HepG2 (cell line): ENCODE data around the gene L3MBTL4. TPM values are rescaled to one million over a fixed set of nuclear protein-coding genes. Genes with fewer than 3 reads are reported as not detected.

ENCODE experiments used
- ATAC-seq: fragments of 200-7000 bp; cut with Tn5 transposase; 3 replicates; pipeline ENCODE4 v1.9.1; 2020; ENCODE audit warnings: mild to moderate bottlenecking, moderate library complexity
- BruUV-seq: library from RNA; stranded (reverse); fragments of 400-500 nt; replicated peaks from 2 replicates; lab custom pipeline; 2021; lab: Mats Ljungman, UMichigan
- CTCF ChIA-PET: fragments of 300-600 bp; formaldehyde crosslinking; extraction: SDS; loops from one replicate; lab custom pipeline; 2021; ENCODE audit warnings: low total read pairs, inconsistent platforms, low intra/inter-chr PET ratio; lab: Yijun Ruan, JAX
- POLR2A ChIA-PET: fragments of 350-600 bp; sonication (Branson Sonifier 250); formaldehyde crosslinking; loops from one replicate; lab custom pipeline; 2020; ENCODE audit warnings: antibody characterized with exemption, inconsistent platforms; lab: Yijun Ruan, JAX
- DNase-seq: peaks from one replicate; pipeline ENCODE4 v3.0.0-alpha.2; 2015; ENCODE audit warnings: low spot score
- FAIRE-seq: peaks from 3 replicates; lab custom pipeline; 2011; peaks lifted over from hg19 to GRCh38; lab: Jason Lieb, UNC
- H2AFZ ChIP-seq: one replicate; pipeline ENCODE4 v1.6.1; 2011; ENCODE audit warnings: low read length, inconsistent platforms
- H3K27ac ChIP-seq: fragments of 300-600 bp; 3 replicates; pipeline ENCODE4 v1.8.0; 2011; ENCODE audit warnings: mixed run types, mild to moderate bottlenecking, mixed read lengths, low read length, inconsistent platforms; ENCODE audit not compliant: insufficient read depth; ENCODE audit errors: extremely low read length
- H3K27me3 ChIP-seq, 2 experiments: fragments of 200-600 bp in 1 of 2; 2 replicates in 1 of 2; 3 replicates in 1 of 2; pipeline versions ENCODE4 v1.6.0 to v1.8.0; 2011; ENCODE audit warnings: low read length in 2 of 2, mild to moderate bottlenecking in 2 of 2, moderate library complexity in 2 of 2, inconsistent platforms in 1 of 2; ENCODE audit not compliant: insufficient read depth in 2 of 2, control insufficient read depth in 1 of 2
- H3K36me3 ChIP-seq, 2 experiments: fragments of 200-600 bp in 1 of 2; replicated peaks in 1 of 2; 2 replicates in 1 of 2; 3 replicates in 1 of 2; pipeline versions ENCODE4 v1.5.1 to v1.8.0; 2011; ENCODE audit warnings: low read length in 2 of 2, inconsistent platforms in 1 of 2; ENCODE audit not compliant: insufficient read depth in 2 of 2, control insufficient read depth in 1 of 2
- H3K4me1 ChIP-seq: 2 replicates; pipeline ENCODE4 v1.5.1; 2012; ENCODE audit warnings: low read length, inconsistent platforms; ENCODE audit not compliant: insufficient read depth
- H3K4me2 ChIP-seq: 2 replicates; pipeline ENCODE4 v1.6.0; 2011; ENCODE audit warnings: low read depth, low read length, inconsistent platforms
- H3K4me3 ChIP-seq, 3 experiments: fragments of 200-600 bp in 1 of 3; sonication (generic), shearing (Covaris generic) in 1 of 3; replicated peaks in 1 of 3; 2 replicates each; pipeline ENCODE4 v1.5.1; 2011 to 2016; ENCODE audit warnings: low read length in 3 of 3, inconsistent platforms in 2 of 3, low read depth in 2 of 3, mild to moderate bottlenecking in 2 of 3, control low read depth in 1 of 3, mixed read lengths in 1 of 3; ENCODE audit not compliant: insufficient read depth in 1 of 3
- H3K79me2 ChIP-seq: one replicate; pipeline ENCODE4 v1.6.1; 2011; ENCODE audit warnings: low read length, inconsistent platforms; ENCODE audit not compliant: insufficient read depth
- H3K9ac ChIP-seq: 2 replicates; pipeline ENCODE4 v1.6.0; 2011; ENCODE audit warnings: mild to moderate bottlenecking, low read depth, low read length, inconsistent platforms; ENCODE audit not compliant: insufficient read depth
- H3K9me3 ChIP-seq: 2 replicates; pipeline ENCODE4 v1.5.1; 2012; ENCODE audit warnings: mild to moderate bottlenecking, low read length
- H4K20me1 ChIP-seq: 2 replicates; pipeline ENCODE4 v1.6.0; 2011; ENCODE audit warnings: inconsistent platforms, mild to moderate bottlenecking, low read length, moderate library complexity; ENCODE audit not compliant: insufficient read depth
- CREB1 ChIP-seq, 2 experiments: fragments of 450-650 bp in 1 of 2; IDR thresholded peaks; 2 replicates each; pipeline ENCODE4 v1.6.1; 2016 to 2017; ENCODE audit warnings: control low read depth in 1 of 2, mild to moderate bottlenecking in 1 of 2, missing compliant biosample characterization in 1 of 2, missing genetic modification characterization in 1 of 2
- HNRNPLL ChIP-seq: fragments of 200-400 bp; formaldehyde crosslinking; IDR thresholded peaks from 2 replicates; pipeline ENCODE4 v1.6.1; 2017; ENCODE audit warnings: mild to moderate bottlenecking, low read depth, low read length; ENCODE audit not compliant: poor library complexity, severe bottlenecking
- MEIS2 ChIP-seq: sonication (generic); formaldehyde crosslinking; IDR thresholded peaks from 2 replicates; pipeline ENCODE4 v1.9.0; 2021; ENCODE audit warnings: mild to moderate bottlenecking, missing genetic modification reagents
- ZBTB37 ChIP-seq: sonication (generic); formaldehyde crosslinking; IDR thresholded peaks from 2 replicates; pipeline ENCODE4 v1.4.0; 2020; ENCODE audit warnings: mild to moderate bottlenecking, missing genetic modification reagents
- ZBTB8A ChIP-seq: sonication (generic); formaldehyde crosslinking; IDR thresholded peaks from 2 replicates; pipeline ENCODE4 v1.4.0; 2020; ENCODE audit warnings: mild to moderate bottlenecking, low read depth, missing genetic modification reagents, borderline replicate concordance
- ZNF543 ChIP-seq: sonication (generic); formaldehyde crosslinking; IDR thresholded peaks from 2 replicates; pipeline ENCODE4 v1.4.0; 2020; ENCODE audit warnings: mild to moderate bottlenecking, missing genetic modification reagents
- ZNF616 ChIP-seq: sonication (generic); formaldehyde crosslinking; IDR thresholded peaks from 2 replicates; pipeline ENCODE4 v1.5.0; 2020; ENCODE audit warnings: low read depth, mild to moderate bottlenecking, missing genetic modification reagents
- ZNF619 ChIP-seq: sonication (generic); formaldehyde crosslinking; IDR thresholded peaks from 2 replicates; pipeline ENCODE4 v1.4.0; 2020; ENCODE audit warnings: mild to moderate bottlenecking, missing genetic modification reagents
- ZNF720 ChIP-seq: sonication (generic); formaldehyde crosslinking; IDR thresholded peaks from 2 replicates; pipeline ENCODE4 v1.4.0; 2020; ENCODE audit warnings: missing genetic modification reagents
- ZNF878 ChIP-seq: sonication (generic); formaldehyde crosslinking; IDR thresholded peaks from 2 replicates; pipeline ENCODE4 v1.8.1; 2023; ENCODE audit warnings: mild to moderate bottlenecking, missing genetic modification reagents, moderate library complexity
- WGBS: methylation state at CpG from one replicate; pipeline ENCODE4 v1.1.6; 2017; ENCODE audit warnings: low lambda C conversion rate; 5-methylcytosine and 5-hydroxymethylcytosine counted together
- in situ Hi-C: cut with HindIII; loops from 2 replicates; pipeline ENCODE4 v1.10.0; 2017; ENCODE audit warnings: low pct_unique_long_range_greater_than_20kb; ENCODE audit not compliant: extremely low pct_ligation_motif_present
- intact Hi-C: fragments of 100-400 bp; cut with micrococcal nuclease; formaldehyde crosslinking; loops from one replicate; pipeline ENCODE4 v1.10.0; 2022; ENCODE audit not compliant: unreplicated experiment
- polyA plus RNA-seq, 8 experiments: library from polyadenylated mRNA; depleted of rRNA in 3 of 8; stranded (reverse) in 7 of 8; unstranded in 1 of 8; fragments of >200 nt; fragmentation: Illumina TruSeq in 4 of 8; extraction: Trizol in 4 of 8; gene quantifications; 2 replicates each; pipeline versions ENCODE4 v1.2.1 to v1.2.3, GENCODE V29; 2011 to 2016; ENCODE audit warnings: low read depth in 4 of 8, missing spikeins in 1 of 8, mixed read lengths in 1 of 8; ENCODE audit not compliant: insufficient read depth in 1 of 8
- total RNA-seq, 5 experiments: library from RNA; depleted of rRNA; stranded (reverse); fragments of >200 nt; fragmentation: Illumina TruSeq; extraction: Trizol; gene quantifications; 2 replicates each; pipeline ENCODE4 v1.2.3, GENCODE V29; 2016; ENCODE audit warnings: low read depth in 1 of 5

Gene L3MBTL4
- total and polyA plus RNA-seq, 2 of the 13 experiments (the other 11 are each of a cell fraction or from before 2014, with no cell fraction given) = 10.8 to 13.3 TPM

GRCh38 chr18:5963267-5963666, 451.4 kb downstream of the L3MBTL4 start:
- TF ChIP-seq ZBTB37 (CRISPR knock-in tag) = no peak
- TF ChIP-seq ZNF720 (CRISPR knock-in tag) = no peak
- no peak for TF ChIP-seq ZNF619 (CRISPR knock-in tag)
- TF ChIP-seq ZNF878 (CRISPR knock-in tag) = no peak
- no peak for TF ChIP-seq MEIS2 (CRISPR knock-in tag)
- no peak for TF ChIP-seq ZBTB8A (CRISPR knock-in tag)
- TF ChIP-seq HNRNPLL = no peak
- TF ChIP-seq ZNF616 (CRISPR knock-in tag) = no peak
- TF ChIP-seq ZNF543 = no peak
- TF ChIP-seq CREB1 (IDR thresholded peaks at IDR 0.05) = no peak
- no peak for TF ChIP-seq CREB1 (CRISPR knock-in tag; IDR thresholded peaks at IDR 0.05)
- ATAC-seq = no peak
- in situ Hi-C loops (no loop called here), intact Hi-C loops (no loop called here)
- peaks cover 0 to 2% of the 10 kb centered on the region in 2 experiments; a peak in 1 of 5 replicates for H3K36me3 ChIP-seq
- POLR2A ChIA-PET = no interaction called here
- H3K79me2 ChIP-seq = no peaks in the 10 kb centered on the region
- BruUV-seq = no TSS peak
- H4K20me1 ChIP-seq = no peaks in the 10 kb centered on the region
- no peak overlapping the region for H3K4me2 ChIP-seq
- DNase-seq = no peak
- no peak overlapping the region for H3K4me3 ChIP-seq
- H3K4me1 ChIP-seq = peaks cover 11% of the 10 kb centered on the region
- no peak overlapping the region for H3K27ac ChIP-seq
- no peak for FAIRE-seq
- 94% methylated on average over 7 of the region's 7 CpGs for WGBS
- no peaks in the 10 kb centered on the region for H3K27me3 ChIP-seq
- H2AFZ ChIP-seq = no peak overlapping the region
- CTCF ChIA-PET = no interaction called here
- H3K9me3 ChIP-seq = no peaks in the 10 kb centered on the region
- H3K9ac ChIP-seq = no peak overlapping the region
